Pons (tissue), 1 donor: Measurements from ENCODE around the gene ARHGEF17.

Source experiments
- DNase-seq: peaks from one replicate; pipeline ENCODE4 v3.0.0-alpha.2; 2016; ENCODE audit warnings: low spot score

Gene ARHGEF17

GRCh38 chr11:73406619-73407018, 98.5 kb downstream of the ARHGEF17 start:
- no peak for DNase-seq

GRCh38 chr11:73409431-73409830, 101.4 kb downstream of the ARHGEF17 start:
- DNase-seq: no peak

DNA sequence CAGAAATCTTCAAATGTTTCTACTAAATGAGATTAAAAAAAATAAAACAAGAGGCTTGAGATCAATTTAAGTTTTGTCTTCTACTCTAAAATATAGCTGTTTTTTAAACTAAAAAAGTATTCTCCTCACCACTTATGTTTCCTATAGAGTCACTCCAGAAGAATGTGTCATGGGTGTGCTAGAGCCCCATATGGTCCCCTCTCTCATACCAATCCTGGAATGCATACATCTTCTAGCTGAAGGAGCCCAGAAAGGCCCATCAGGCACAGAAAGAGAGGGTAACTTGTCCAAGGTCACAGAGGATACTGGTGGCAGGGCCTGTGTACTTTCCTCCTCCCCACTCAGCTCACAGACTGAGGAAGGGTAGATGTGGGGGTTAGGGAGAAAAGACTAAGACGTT, 102.6 kb downstream of the ARHGEF17 start:
- no peak for DNase-seq

DNA sequence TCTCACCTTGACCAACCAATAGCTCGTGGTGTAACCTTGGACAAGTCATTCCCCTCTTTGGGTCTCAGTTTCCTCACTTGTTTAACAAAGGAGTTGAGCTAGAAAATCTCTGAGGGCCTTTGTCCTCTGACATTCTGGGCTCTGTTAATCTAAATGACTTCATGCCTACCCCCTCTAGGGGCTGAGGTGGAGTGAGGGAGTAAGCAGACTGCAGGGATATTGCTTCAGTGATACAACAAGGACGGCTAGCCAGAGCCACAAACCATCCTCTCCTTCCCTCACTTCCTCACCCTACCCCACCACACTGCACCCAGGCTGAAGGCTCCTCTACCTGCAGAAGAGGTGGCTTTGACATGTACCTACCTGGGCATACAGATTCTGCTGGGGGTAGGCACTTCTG, 103.0 kb downstream of the ARHGEF17 start:
- DNase-seq: no peak

GRCh38 chr11:73412308-73412707, 104.2 kb downstream of the ARHGEF17 start:
- peak; percentile 72 for DNase-seq

DNA sequence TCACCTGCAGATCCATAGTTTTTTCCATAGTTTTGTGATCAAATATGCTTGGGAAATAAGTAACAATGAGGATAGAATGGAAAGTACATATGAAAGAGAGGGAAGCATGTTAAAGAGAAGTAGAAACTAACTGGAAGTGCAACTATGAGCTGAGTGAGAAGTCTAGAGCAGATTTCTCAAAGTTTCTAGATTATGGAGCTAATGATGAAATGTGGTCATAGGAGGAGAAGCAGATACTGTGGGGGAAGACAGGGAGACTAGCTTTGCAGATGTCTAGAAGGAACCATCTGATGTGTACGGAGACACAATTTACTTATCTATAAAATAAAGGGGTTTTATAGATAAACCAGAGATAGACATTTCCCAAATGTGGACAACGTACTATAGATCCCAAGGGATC, 105.2 kb downstream of the ARHGEF17 start:
- peak; percentile 67 for DNase-seq

- DNase-seq: peak; percentile 90
Measured at GRCh38 chr11:73414977-73415651, 107.0 kb downstream of the ARHGEF17 start.

- DNase-seq: no peak
Measured at GRCh38 chr11:73415854-73416615, 108.0 kb downstream of the ARHGEF17 start.

- no peak for DNase-seq
Measured at GRCh38 chr11:73416786-73417185, 108.7 kb downstream of the ARHGEF17 start.
